NCI-H524 (cell line): ENCODE measurements around the gene ACTR3.
"Not testable (repeated sequence)": the region's sequence is repeated elsewhere in the genome, so short reads cannot be mapped to it uniquely, and the experiment has no call there.

Source experiments
- DNase-seq, 2 experiments: peaks; one replicate each; lab custom pipeline; 2025; lab: John Stamatoyannopoulos, UW

The ACTR3 gene

DNA sequence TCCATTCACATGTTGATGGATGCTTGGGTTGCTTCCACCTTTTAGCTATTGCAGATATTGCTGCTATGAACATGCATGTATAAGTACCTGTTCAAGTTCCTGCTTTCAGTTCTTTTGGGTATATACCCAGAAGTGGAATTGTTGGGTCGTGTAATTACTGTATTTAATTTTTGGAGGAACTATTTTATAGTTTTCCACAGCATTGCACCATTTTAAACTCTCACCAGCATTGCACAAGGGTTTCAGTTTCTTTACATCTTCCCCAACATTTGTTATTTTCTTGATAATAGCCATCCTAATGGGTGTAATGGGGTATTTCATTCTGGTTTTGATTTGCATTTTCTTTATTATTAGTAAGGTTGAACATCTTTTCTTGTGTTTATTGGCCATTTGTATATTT lies 16.0 kb downstream of the ACTR3 start:
- no peak for DNase-seq

DNA sequence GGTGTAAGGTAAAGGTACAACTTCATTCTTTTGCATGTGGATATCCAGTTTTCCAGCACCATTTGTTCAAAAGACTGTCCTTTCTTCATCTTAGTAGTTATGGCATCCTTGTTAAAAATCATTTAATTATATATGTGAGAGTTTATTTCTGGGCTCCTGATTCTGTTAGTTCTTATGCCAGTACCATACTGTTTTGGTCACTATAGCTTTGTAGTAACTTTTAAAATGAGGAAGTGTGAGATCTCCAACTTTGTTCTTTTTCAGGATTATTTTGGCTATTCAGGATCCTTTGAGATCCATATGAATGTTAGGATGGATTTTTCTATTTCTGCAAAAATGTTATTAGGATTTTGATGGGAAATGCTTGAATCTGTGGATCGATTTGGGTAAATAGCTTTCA lies 16.8 kb downstream of the ACTR3 start:
- no peak for DNase-seq

DNA sequence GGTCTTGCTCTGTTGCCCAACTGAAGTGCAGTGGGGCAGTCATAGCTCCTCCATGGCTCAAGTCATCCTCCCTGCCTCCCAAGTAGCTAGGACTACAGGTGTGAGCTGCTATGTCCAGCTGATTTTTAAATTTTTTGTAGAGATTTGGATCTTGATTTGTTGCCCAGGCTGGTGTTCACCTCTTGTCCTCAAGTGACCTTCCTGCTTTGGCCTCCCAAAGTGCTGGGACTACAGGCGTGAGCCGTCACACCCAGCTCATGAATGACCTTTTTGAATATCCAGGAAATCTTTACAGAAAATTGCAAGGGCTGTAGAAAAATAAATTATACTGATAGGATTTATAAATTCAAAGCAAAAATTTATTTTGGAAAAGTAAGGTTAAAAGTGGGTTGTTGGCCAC lies 17.4 kb downstream of the ACTR3 start:
- DNase-seq = no peak

DNA sequence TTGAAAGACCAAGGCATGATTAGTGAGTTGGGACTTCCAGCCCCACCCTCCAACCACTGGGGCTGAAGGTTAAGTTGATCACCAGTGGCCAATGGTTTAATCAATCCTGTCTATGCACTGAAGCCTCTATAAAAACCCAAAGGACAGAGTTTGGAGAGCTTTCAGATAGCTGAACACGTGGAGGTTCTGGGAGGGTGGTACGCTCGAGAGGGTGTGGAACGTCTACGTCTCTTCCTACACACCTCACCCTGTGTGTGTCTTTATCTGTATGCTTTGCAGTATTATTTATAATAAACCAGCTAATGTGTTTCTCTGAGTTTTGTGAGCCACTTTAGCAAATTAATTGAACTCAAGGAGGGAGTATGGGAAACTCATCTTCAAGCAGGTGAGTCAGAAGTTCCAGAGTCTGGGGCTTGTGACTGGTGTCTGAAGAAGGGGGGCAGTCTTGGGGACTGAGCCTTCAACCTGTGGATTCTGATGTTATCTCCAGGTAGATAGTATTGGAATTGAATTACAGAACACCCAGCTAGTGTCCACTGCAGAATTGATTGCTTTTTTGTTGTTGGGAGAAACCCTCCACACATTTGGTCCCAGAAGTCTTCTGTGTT lies 20.3 kb downstream of the ACTR3 start:
- no peak for DNase-seq

DNA sequence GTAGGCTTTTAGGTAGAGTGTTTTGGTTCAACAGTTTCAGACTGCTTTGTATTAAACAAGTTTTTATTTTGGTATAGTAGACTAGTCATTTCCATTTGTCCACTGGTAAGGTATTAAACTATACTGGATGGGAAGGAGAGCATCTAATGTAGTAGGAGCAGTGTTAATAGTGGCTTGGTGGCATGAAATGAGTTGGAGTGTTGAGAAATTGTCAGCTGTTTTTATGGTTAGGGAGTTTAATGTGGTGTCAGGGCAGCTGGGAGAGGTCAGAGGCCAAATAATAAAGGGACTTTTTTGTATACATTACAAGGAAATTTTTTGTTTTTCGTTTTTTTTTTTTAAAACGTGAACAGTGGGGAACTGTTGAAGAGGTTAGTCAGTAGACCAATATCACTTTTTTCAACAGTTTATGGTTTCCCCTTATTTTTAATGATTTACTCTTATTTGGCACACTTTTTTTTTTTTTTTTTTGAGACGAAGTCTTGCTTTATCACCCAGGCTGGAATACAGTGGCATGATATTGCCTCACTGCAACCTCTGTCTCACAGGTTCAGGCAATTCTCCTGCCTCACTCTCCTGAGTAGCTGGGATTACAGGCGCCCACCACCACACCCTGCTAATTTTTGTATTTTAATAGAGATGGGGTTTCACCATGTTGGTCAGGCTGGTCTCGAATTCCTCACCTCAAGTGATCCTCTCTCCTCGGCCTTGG lies 21.2 kb downstream of the ACTR3 start:
- DNase-seq = no peak

DNA sequence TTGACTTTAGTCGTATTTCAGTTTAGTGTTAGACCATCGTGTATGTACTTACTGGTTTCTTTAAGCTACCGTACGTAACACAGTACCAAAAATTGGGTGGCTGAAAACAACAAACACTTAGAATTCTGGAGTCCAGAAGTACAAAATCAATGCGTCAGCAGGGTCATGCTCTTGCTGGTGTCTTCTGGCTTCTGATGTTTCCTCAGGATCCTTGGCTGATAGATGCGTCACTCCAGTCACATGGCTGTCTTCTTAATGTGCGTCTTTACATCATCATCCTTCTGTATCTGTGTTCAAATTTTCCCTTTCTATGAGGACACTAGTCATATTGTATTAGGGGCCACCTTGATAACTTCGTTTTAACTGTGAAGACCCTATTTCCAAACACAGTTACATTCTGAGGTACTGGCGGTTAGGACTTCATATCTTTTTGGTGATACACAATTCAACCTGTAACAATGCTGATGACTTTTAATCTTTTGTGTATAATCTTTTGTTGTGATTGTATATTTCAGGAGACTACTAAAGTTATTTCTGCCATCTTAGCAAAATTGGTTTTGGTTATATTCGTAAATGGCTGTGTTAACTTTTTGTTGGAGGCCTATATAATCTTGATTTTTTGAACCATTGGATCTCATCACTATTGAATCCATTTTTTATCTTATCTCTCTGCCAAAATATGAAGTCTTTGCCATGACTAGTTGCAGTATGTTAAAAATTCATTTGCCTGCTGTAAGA lies 25.4 kb downstream of the ACTR3 start:
- no peak for DNase-seq

DNA sequence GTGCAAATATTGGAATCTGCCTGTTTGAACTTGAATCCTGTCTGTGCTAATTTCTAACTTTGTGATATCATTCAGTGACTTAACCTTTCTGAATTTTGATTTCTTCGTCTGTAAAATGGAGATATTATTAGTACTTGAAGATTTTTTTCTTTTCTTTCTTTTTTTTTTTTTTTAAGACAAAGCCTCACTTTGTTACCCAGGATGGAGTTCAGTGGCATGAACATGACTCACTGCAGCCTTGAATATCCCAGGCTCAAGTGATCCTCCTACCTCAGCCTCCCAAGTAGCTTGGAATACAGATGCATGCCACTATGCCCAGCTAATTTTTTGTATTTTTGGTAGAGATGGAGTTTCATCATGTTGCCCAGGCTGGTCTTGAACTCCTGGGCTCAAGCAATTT lies 28.3 kb downstream of the ACTR3 start:
- DNase-seq = no peak

DNA sequence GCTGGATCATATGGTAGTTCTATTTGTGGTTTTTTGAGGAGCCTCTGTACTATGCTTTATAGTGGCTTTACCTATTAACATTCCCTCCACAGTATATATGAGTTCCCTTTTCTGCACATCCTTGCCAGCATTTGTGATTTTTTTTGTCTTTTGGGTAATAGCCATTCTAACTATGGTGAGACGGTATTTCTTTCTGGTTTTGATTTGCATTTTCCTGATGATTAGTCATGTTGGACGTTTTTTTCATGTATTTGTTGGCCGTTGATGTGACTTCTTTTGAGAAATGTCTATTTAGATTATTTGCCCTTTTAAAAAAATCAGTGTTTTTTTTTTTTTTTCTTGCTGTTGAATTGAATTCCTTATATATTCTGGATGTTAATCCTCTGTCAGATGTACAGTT lies 31.1 kb downstream of the ACTR3 start:
- DNase-seq = no peak

DNA sequence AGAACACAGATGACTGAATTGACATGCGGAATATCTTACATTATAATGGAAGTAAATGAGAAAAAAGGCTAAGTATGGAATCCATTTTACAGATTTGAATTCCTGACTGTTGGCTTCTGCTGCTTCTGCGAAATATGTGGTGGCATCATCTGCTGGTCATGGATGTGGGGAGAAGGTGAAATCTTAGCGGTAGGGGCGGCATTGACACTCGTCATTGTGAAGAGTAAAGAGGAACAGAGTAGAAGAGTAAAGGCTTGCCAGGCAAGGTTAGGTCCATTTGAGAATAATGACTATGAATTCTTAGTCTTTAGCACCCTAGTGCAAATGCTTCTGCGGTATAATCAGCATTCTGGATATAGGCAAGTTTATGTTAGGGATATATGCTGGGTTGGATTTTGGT lies 32.4 kb downstream of the ACTR3 start:
- DNase-seq = no peak

DNA sequence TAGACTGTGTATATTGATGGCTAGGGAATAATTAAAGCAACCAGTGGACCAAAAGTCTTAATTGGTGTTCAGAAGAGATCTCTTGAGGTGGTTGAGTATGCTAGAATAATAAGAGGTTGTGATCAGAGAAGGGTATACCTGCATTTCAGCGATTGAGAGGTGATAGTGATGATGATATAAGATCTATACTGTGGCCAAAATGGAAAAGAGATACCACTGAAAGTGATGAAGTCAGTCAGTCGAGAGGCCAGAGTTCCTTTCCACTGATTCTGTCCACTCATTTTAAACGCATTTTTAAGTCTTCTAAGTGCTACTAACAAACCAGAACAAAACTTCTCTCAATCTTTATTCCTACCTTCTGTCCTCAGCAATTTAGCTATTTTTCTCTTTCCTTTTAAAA lies 32.9 kb downstream of the ACTR3 start:
- no peak for DNase-seq

DNA sequence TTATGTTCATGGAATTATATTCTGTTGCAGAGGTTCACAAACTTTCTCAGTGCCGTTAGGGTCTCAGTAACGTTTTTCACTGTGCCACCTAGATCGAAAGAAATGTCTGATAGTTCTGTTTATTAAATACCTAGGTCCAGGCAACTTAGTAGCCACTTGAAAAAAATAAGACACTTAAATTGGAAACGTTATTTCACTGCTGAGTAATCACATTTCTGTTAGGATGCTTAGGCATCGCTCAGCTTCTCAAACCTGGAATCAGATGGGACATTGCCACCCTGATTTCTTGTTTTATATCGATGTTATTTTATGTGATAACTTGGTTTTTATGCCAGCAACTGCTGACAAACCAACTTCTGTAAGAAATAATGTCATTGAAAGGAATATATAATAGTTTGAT lies 36.0 kb downstream of the ACTR3 start:
- DNase-seq = no peak

DNA sequence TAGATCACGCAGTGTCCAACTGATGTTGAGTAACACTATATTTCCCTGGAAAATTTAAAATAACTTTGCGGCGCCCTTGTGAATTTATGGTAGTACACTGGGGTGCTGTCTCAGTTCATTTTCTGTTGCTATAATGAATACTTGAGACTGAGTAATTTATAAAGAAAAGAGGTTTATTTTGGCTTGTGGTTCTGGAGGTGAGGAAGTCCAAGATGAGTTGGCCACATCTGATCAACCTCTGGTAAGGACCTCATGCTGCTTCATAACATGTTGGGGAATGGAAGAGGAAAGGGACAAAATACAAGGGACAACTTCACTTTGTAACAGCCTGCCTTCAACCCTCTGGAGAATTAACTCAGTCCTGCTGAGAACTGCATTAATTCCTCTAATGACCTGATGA lies 36.4 kb downstream of the ACTR3 start:
- DNase-seq = no peak

DNA sequence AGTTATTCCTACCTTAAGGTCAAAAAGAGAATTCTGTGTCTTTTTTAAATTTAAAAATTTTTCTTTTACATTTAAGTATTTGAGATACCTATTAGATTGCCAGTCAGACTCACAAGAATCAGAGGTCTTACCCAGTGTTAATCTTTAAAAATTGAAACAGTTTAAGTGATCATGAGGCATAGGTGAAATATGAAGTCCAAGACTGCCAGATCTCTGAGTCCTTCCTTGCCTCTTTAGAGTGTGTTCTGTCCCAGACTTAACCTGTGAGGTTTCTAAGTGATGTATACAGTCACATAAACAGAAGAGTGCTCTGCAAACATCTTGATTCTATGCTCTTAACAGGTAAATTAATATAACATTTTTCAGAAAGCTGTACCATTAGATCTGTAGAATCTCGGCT lies 40.6 kb downstream of the ACTR3 start:
- DNase-seq = no peak

DNA sequence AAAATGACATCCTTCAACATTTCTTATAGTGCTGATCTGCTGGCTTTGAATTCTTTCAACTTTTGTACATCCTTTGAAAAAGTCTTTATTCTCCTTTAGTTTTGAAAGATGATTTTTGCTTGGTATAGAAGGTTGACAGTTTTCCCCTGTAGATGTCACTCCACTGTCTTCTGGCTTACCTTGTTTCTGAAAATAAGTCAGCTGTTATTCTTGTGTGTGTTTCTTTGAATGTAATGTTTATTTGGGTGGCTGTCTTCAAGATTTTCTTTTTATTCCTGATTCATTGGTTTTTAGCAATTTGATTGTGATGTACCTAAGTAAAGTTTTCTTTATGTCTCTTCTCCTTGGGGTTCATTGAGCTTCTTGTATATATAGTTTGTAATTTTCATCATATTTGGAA lies 47.6 kb downstream of the ACTR3 start:
- DNase-seq = no peak

DNA sequence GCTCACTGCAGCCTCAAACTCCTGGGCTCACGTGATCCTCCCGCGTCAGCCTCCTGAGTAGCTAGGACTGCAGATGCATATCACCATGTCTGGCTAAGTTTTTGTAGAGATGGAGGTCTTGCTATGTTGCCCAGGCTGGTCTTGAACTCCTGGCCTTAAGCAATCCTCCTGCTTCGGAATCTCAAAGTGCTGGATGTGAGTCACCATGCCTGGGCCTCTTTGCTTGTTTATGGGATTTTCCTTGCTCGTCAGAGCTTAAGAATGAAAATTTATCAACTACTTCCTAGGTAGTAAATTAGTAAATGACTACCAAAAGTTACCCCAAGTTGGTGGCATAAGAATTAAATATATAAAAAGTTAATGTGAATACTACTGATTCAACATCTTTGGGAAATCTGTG lies 51.0 kb downstream of the ACTR3 start:
- DNase-seq = no peak

DNA sequence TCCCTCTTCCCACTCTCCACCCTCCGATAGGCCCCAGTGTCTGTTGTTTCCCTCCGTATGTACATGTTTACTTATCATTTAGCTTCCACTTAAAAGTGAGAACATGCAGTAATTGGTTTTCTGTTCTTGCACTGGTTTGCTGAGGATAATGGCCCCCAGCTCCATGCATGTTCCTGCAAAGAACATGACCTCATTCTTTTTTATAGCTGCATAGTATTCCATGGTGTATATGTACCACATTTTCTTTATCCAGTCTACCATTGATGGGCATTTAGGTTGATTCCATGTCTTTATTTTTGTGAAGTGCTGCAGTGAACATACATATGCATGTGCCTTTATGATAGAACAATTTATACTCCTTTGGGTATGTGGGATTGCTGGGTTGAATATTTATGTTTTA lies 55.9 kb downstream of the ACTR3 start:
- DNase-seq = not testable (repeated sequence)

DNA sequence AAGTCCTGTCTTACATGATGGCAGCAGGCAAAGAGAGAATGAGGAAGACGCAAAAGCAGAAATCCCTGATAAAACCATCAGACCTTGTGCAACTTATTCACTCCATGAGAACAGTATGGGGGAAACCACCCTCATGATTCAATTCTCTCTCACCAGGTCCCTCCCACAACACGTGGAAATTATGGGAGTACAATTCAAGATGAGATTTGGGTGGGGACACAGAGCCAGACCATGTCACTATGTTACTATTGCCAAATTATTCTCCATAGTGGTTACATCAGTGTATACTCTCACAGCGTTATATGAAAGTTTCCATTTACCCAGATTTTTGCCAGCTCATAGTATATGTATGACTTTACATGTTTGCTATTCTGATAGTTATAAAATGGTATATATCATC lies 61.0 kb downstream of the ACTR3 start:
- not testable (repeated sequence) for DNase-seq

DNA sequence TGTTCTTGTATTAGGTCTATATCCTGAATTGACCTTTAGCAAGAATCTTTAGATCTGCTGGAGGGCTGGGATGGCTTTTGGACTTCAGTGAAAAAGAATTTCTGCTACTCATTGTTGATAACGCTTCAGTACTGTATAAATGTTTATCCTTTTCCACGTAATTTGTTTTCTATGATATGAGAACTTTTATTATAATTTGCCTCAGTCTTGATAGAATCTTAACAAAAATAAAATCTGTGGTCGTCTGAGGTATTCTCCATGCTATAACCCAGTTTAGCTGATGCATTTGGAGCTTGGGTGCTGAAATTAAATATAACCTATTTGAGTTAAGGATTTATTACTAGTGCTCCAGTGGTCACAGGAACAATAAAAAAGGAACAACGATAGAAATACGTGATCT lies 71.1 kb downstream of the ACTR3 start:
- no peak for DNase-seq

DNA sequence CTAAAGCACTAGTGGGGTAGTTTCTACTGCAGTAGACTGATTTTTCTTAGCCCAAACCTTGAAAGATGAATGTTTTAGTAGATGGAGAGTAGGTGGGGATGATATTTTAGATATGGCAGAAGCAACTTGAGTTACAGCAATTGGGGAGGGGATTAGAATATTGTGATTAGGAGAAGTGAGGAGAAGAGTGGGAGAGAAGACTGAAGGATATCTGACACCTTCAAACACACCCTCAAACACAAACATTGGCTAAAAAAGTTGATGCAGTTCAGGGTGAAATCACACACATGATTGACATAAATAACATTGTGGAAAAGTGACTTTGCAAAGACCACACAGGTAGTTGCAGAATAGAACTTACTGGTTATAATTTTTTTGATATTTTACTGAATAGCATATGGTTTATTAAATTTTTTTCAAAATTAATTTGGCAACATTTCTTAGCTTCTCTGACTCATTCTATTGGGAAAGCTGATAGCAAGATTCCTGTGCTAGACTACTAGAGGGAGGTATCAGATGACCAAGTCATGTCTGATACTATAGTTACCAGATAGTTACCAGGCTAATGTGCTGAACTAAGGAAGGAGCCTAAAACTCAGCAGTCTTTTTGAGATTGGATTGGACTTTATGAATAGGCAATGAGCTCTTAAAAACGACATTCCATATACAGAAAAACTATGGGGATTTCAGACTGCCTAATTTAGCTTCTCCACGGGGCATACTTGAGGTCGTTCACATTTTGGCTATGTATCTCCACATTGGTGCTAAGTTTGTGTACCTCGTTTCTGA lies 73.0 kb downstream of the ACTR3 start:
- no peak for DNase-seq

DNA sequence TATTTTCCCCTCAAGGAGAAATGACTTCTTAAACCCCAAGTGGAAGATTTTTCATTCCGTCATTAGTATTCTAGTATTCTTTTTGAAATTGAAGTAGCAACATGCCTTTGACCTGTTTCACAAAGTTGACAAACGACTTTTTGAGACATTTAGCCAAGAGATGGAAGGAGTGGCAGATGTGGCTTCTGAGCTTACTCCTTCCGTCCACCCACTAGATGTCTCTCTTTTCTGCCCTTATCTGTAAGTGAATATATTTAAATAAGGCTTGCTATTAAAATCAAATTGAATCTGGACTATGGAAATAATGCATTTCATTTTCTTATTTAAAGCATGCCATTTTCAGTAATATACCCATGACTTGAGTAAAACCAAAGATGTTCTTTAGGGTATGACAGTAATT lies 74.1 kb downstream of the ACTR3 start:
- DNase-seq = no peak

DNA sequence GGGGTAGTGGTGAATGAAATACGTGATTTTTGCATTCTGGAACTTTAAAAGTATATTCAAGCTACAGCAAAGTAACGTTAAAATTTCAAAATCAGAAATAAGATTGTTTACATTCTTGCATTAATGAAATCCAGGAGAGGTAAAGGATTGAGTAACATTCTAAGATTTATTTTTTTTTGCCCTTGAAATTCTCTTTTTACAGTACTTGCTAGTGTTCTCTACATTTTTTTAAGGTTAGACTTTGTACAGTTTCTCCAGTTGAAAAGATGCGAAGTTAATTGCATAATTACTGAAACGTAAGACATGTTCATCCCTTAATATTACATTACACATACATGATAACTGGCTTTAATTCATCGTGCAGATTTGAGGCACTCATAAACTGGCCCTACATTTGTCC lies 74.5 kb downstream of the ACTR3 start:
- DNase-seq = no peak

DNA sequence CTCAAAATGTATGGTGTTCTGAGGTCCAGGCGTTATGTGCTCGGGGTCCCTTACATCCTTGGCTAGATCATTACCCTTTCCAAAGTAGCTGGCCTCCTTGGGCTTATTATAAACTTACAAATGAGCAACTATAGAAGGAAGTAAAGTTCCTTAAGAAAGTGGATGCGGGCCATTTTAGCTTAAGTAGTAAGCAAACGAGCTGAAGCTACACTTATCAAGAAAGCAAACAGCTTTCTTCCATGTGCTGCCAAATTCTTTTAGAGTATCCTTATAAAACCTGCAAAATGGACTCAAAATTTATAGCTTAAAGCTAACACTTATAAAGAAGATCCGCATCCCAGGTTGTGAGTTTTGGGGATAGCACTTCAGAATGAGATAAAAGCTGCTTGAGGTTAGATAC lies 75.3 kb downstream of the ACTR3 start:
- no peak for DNase-seq

DNA sequence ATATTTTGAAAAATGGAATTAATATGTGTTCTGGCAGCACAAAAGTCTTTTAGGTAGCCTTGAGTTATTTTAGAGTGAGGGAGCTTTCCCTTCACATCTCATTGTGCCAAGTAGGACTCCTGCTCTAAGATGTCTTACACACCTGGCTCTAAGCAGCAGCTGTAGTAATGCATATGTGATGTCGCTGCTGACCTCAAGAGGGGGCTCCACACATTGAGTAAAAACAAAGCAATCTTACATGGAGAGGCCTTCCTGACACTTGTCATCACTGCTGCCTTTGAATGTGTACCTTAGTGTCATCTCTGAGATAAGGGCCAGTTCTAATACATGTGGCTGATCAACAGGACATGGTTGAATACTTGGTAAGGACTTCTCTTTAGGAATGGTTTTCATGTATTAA lies 75.8 kb downstream of the ACTR3 start:
- DNase-seq = peak; percentile 28 to 69
